ENCODE results near the gene ANAPC5.
"Not testable (repeated sequence)": the region's sequence is repeated elsewhere in the genome, so short reads cannot be mapped to it uniquely, and the experiment has no call there.

GRCh38 chr12:121307397-121307796, 44.8 kb downstream of the ANAPC5 start:
- not testable (repeated sequence) for TF ChIP-seq EZH2 (IDR thresholded peaks at IDR 0.05; ENCODE audit: insufficient read depth, poor library complexity, severe bottlenecking); EZH2phosphoT487 (IDR thresholded peaks at IDR 0.05; ENCODE audit: insufficient read depth, low read depth)
